GM13976 (cell line): ENCODE data around the gene MTCL3.

Experiments
- DNase-seq: peaks from one replicate; pipeline ENCODE4 v3.0.0; 2012; ENCODE audit warnings: low spot score
- CTCF ChIP-seq: IDR thresholded peaks from 2 replicates; pipeline ENCODE4 v1.5.1; 2012; ENCODE audit warnings: borderline replicate concordance, mild to moderate bottlenecking; ENCODE audit not compliant: insufficient read depth; ENCODE audit errors: extremely low read depth, missing control alignments, control extremely low read depth
- in situ Hi-C: fragments of 300-500 bp; cut with MboI; formaldehyde crosslinking; loops from one replicate; pipeline ENCODE4 v1.12.0; 2022; ENCODE audit warnings: low sequenced_read_pairs, mixed read lengths, inconsistent platforms; ENCODE audit not compliant: unreplicated experiment

Gene MTCL3

GRCh38 chr6:127489248-127489647 is 29.9 kb downstream of the MTCL3 start:
- TF ChIP-seq CTCF = no peak
- in situ Hi-C loops = no loop called here
- no peak for DNase-seq

GRCh38 chr6:127486934-127487333 is 32.2 kb downstream of the MTCL3 start:
- in situ Hi-C loops = no loop called here
- DNase-seq = no peak
- no peak for TF ChIP-seq CTCF

- in situ Hi-C loops = no loop called here
- no peak for TF ChIP-seq CTCF
- DNase-seq = peak; percentile 64
These were observed 34.8 kb downstream of the MTCL3 start for GRCh38 chr6:127484212-127484863.

DNA sequence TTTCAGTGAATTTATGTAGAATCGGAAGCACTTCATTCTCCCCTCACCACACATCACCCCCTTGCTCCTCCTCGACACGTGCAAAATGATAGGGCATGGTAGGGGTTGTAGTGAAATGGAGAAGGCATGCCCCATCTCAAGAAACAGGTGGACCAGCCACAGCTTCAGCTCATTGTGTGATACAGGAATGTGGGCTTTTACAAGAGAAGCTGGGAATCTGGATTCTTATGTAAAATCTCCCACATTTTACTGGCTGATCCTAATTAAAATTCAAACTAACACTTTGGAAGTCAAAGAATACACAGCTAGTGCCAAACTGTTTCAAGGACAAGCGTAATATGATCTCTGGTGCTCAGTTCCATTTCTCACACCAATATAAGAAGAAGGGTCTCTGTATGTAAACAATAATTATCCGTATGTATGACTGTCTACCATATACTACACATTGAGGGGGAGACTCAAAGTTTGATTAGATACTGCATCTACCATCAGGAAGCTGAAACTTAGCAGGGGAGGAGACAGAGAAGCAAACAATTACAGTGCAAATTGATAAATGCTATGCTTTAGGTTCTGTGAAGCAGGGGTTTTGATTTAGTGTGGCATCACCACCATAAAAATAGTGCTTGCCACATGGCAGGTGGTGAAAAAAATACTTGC is 35.6 kb downstream of the MTCL3 start:
- TF ChIP-seq CTCF = no peak
- in situ Hi-C loops = no loop called here
- DNase-seq = no peak

DNA sequence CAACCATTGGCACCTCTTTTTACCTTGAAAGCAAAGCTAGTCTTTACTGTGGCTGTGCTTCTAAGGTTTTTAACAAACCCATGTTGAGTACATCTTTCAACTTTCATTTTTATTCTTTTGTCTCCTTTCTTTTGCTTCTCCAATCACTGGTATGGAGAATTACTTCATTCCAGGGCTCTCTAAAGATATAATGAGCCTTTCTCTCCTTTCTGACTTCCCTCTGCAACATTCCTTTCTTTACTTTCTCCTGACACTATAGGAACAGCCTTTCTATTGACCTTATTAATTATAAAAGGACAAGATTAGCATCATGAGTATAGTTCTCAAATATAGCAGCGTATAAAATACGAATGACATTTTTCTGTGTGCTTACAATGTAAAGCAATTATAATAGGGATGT is 36.8 kb downstream of the MTCL3 start:
- TF ChIP-seq CTCF = no peak
- no peak for DNase-seq

DNA sequence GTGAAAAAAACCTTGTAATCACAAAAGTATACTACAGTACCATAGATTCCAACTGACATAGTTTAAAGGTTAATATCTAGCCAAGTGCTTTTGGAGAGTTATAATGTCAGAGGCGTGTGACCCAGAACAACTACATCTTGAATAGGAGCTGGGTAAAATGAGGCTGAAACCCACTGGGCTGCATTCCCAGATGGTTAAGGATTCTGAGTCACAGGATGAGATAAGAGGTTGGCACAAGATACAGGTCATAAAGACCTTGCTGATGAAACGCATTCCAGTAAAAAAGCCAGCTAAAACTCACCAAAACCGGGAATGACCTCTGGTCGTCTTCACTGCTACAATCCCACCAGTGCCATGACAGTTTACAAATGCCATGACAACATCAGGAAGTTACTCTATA is 37.5 kb downstream of the MTCL3 start:
- in situ Hi-C loops = no loop called here
- no peak for TF ChIP-seq CTCF
- DNase-seq = no peak

More for the DNA sequence above, 36.8 kb downstream of the MTCL3 start:
- in situ Hi-C loops = no loop called here
